Osteoblast (primary cell): ENCODE data around the gene PLXND1. TPM values are rescaled to one million over a fixed set of nuclear protein-coding genes. Genes with fewer than 3 reads are reported as not detected.

Experiments
- DNase-seq: peaks from one replicate; pipeline ENCODE4 v3.0.0; 2011; ENCODE audit warnings: low spot score, mixed read lengths; ENCODE audit not compliant: insufficient read length; ENCODE audit errors: missing footprints
- H2AFZ ChIP-seq: 2 replicates; pipeline ENCODE4 v1.6.0; 2011; ENCODE audit warnings: mild to moderate bottlenecking, low read length
- H3K27ac ChIP-seq: 2 replicates; pipeline ENCODE4 v1.5.1; 2011; ENCODE audit warnings: mild to moderate bottlenecking, low read depth, low read length, moderate library complexity
- H3K27me3 ChIP-seq: 2 replicates; pipeline ENCODE4 v1.6.0; 2012; ENCODE audit warnings: mild to moderate bottlenecking, control low read depth, inconsistent platforms, low read length, moderate library complexity; ENCODE audit not compliant: insufficient read depth
- H3K36me3 ChIP-seq: 2 replicates; pipeline ENCODE4 v1.5.1; 2011; ENCODE audit warnings: mild to moderate bottlenecking, low read length, control low read depth, moderate library complexity; ENCODE audit not compliant: insufficient read depth
- H3K4me1 ChIP-seq: 2 replicates; pipeline ENCODE4 v1.5.1; 2011; ENCODE audit warnings: mild to moderate bottlenecking, low read length, control low read depth, moderate library complexity; ENCODE audit not compliant: insufficient read depth
- H3K4me2 ChIP-seq: 2 replicates; pipeline ENCODE4 v1.6.0; 2011; ENCODE audit warnings: mild to moderate bottlenecking, low read length; ENCODE audit not compliant: insufficient read depth
- H3K4me3 ChIP-seq: fragments of 200-600 bp; sonication (generic); 3 replicates; pipeline ENCODE4 v1.5.1; 2012; ENCODE audit warnings: mild to moderate bottlenecking, low read length, inconsistent platforms; ENCODE audit not compliant: insufficient read depth
- H3K79me2 ChIP-seq: 2 replicates; pipeline ENCODE4 v1.6.0; 2012; ENCODE audit warnings: mild to moderate bottlenecking, low read length, control low read depth, inconsistent platforms; ENCODE audit not compliant: insufficient read depth
- H3K9me3 ChIP-seq: 2 replicates; pipeline ENCODE4 v1.5.1; 2011; ENCODE audit warnings: low read depth, low read length, control low read depth
- H4K20me1 ChIP-seq: 2 replicates; pipeline ENCODE4 v1.6.0; 2012; ENCODE audit warnings: mild to moderate bottlenecking, low read length, control low read depth; ENCODE audit not compliant: insufficient read depth
- total RNA-seq: library from RNA; depleted of rRNA; stranded (reverse); fragments of >200 nt; gene quantifications from 2 replicates; pipeline ENCODE4 v1.2.3, GENCODE V29; 2012
- TF ChIP-seq, protein P1 (sequence below): IDR thresholded peaks from 2 replicates; pipeline ENCODE4 v1.5.1; 2011; ENCODE audit warnings: mild to moderate bottlenecking, low read depth, low read length, moderate library complexity; ENCODE audit errors: extremely low read depth

Gene PLXND1
- total RNA-seq, 1 donor = 134 TPM

- Histone ChIP-seq H2AFZ (no peak overlapping the region), H3K27ac (no peak overlapping the region), H3K9me3 (no peaks in the 10 kb centered on the region), H3K4me1 (peaks cover 34% of the 10 kb centered on the region), H3K27me3 (no peaks in the 10 kb centered on the region), H3K36me3 (no peaks in the 10 kb centered on the region), H3K79me2 (no peaks in the 10 kb centered on the region), H4K20me1 (no peaks in the 10 kb centered on the region), H3K4me2 (no peak overlapping the region), H3K4me3 (no peak overlapping the region)
- TF ChIP-seq, protein P1, sequence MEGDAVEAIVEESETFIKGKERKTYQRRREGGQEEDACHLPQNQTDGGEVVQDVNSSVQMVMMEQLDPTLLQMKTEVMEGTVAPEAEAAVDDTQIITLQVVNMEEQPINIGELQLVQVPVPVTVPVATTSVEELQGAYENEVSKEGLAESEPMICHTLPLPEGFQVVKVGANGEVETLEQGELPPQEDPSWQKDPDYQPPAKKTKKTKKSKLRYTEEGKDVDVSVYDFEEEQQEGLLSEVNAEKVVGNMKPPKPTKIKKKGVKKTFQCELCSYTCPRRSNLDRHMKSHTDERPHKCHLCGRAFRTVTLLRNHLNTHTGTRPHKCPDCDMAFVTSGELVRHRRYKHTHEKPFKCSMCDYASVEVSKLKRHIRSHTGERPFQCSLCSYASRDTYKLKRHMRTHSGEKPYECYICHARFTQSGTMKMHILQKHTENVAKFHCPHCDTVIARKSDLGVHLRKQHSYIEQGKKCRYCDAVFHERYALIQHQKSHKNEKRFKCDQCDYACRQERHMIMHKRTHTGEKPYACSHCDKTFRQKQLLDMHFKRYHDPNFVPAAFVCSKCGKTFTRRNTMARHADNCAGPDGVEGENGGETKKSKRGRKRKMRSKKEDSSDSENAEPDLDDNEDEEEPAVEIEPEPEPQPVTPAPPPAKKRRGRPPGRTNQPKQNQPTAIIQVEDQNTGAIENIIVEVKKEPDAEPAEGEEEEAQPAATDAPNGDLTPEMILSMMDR = no peak
- peak; percentile 86 for DNase-seq
Measured at GRCh38 chr3:129623447-129624118, 17.1 kb upstream of the PLXND1 start.

GRCh38 chr3:129622933-129623332 is 16.5 kb upstream of the PLXND1 start:
- no peak overlapping the region for H3K4me2 ChIP-seq
- H3K27me3 ChIP-seq = no peaks in the 10 kb centered on the region
- H3K27ac ChIP-seq = no peak overlapping the region
- no peak overlapping the region for H2AFZ ChIP-seq
- H4K20me1 ChIP-seq = no peaks in the 10 kb centered on the region
- H3K79me2 ChIP-seq = no peaks in the 10 kb centered on the region
- DNase-seq = peak; percentile 49
- H3K9me3 ChIP-seq = no peaks in the 10 kb centered on the region
- TF ChIP-seq, protein P1 = no peak
- peaks cover 30% of the 10 kb centered on the region for H3K4me1 ChIP-seq
- H3K36me3 ChIP-seq = no peaks in the 10 kb centered on the region
- H3K4me3 ChIP-seq = no peak overlapping the region

DNA sequence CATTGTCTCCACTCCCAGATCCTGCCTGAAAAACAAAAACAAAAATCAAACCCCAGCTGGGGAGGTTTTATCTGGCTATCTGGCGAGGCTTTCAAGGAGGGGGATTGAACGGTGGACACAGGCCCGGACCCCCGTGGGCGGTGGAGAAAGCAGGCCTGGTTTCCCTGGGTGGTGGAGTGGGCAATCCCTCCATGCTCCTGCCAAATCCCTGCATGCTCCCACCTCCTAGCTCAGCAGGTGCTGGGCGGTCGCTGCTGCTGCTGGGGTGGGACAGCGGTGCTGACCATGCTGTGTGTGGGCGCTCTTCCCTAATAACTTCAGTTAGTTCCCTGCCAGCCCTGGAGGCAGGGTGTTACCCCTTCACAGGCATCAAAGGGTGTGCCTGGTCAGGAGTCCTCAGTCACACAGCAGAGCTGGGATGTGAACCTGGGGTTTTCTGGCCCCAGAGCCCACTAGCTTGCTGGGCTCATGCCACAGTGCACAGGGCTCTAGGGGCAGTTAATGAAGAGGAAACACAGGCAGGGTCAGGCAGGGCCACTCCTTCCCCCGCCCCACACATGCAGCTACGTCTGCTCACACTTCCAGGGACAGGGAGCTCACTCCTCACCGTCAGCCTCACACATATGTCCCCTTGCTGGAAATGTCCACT is 15.9 kb upstream of the PLXND1 start:
- no peak overlapping the region for H3K4me2 ChIP-seq

GRCh38 chr3:129621626-129622225 is 15.2 kb upstream of the PLXND1 start:
- TF ChIP-seq, protein P1 = no peak
- H3K79me2 ChIP-seq = no peaks in the 10 kb centered on the region
- peak; percentile 72 for DNase-seq
- H3K4me3 ChIP-seq = no peak overlapping the region
- no peak overlapping the region for H3K27ac ChIP-seq
- H4K20me1 ChIP-seq = no peaks in the 10 kb centered on the region
- no peak overlapping the region for H3K4me2 ChIP-seq
- peaks cover 22% of the 10 kb centered on the region for H3K4me1 ChIP-seq
- H2AFZ ChIP-seq = no peak overlapping the region
- no peaks in the 10 kb centered on the region for H3K9me3 ChIP-seq
- no peaks in the 10 kb centered on the region for H3K36me3 ChIP-seq
- no peaks in the 10 kb centered on the region for H3K27me3 ChIP-seq

More for the DNA sequence above, 15.9 kb upstream of the PLXND1 start:
- no peaks in the 10 kb centered on the region for H4K20me1 ChIP-seq
- TF ChIP-seq, protein P1 = no peak
- no peaks in the 10 kb centered on the region for H3K9me3 ChIP-seq
- H3K4me1 ChIP-seq = peaks cover 24% of the 10 kb centered on the region
- H3K4me3 ChIP-seq = no peak overlapping the region
- no peak overlapping the region for H2AFZ ChIP-seq
- no peaks in the 10 kb centered on the region for H3K27me3 ChIP-seq
- DNase-seq = peak; percentile 81
- no peaks in the 10 kb centered on the region for H3K79me2 ChIP-seq
- no peak overlapping the region for H3K27ac ChIP-seq
- no peaks in the 10 kb centered on the region for H3K36me3 ChIP-seq
